Measurements from ENCODE around the gene FPGS.

The FPGS gene

GRCh38 chr9:127790094-127790855 lies 12.4 kb upstream of the FPGS start:
- DNase-seq, result no peak

- no peak for DNase-seq
These were observed 11.6 kb upstream of the FPGS start for GRCh38 chr9:127791085-127791484.

GRCh38 chr9:127792417-127793031 lies 10.2 kb upstream of the FPGS start:
- no peak for DNase-seq

- no peak for DNase-seq
These were observed 9.5 kb upstream of the FPGS start for GRCh38 chr9:127793093-127793708.

- DNase-seq, result no peak
These were observed 8.5 kb upstream of the FPGS start for GRCh38 chr9:127794001-127794791.

- peak; percentile 31 for DNase-seq
These were observed 6.4 kb upstream of the FPGS start for GRCh38 chr9:127796225-127796813.

GRCh38 chr9:127796852-127797370 lies 5.8 kb upstream of the FPGS start:
- no peak for DNase-seq

GRCh38 chr9:127801955-127802575 lies 617 bp upstream of the FPGS start:
- DNase-seq, result no peak

GRCh38 chr9:127803507-127804352 lies 1.0 kb downstream of the FPGS start:
- no peak for DNase-seq

GRCh38 chr9:127805620-127806019 lies 2.9 kb downstream of the FPGS start:
- DNase-seq, result no peak

- DNase-seq, result no peak
These were observed 4.2 kb downstream of the FPGS start for GRCh38 chr9:127806871-127807270.

GRCh38 chr9:127808347-127809001 lies 5.8 kb downstream of the FPGS start:
- DNase-seq, result no peak

GRCh38 chr9:127809002-127809539 lies 6.4 kb downstream of the FPGS start:
- DNase-seq, result no peak

- peak; percentile 59 for DNase-seq
These were observed 7.1 kb downstream of the FPGS start for GRCh38 chr9:127809540-127810377.

- DNase-seq, result no peak
These were observed 7.9 kb downstream of the FPGS start for GRCh38 chr9:127810378-127811187.

- DNase-seq, result no peak
These were observed 9.3 kb downstream of the FPGS start for GRCh38 chr9:127812011-127812410.

- DNase-seq, result no peak
These were observed 10.4 kb downstream of the FPGS start for GRCh38 chr9:127812936-127813675.
